Stimulated activated naive B cell treated with anti-CD40 and anti-IgM and Interleukin-4, amounts not matched to agents 10 μg/mL and 1 μg/mL and 100 μg/mL, for 72 hours (primary cell): ENCODE results near the gene ZNF577.

ENCODE experiments used
- ATAC-seq, 2 donors: fragments of 150-1000 bp; cut with Tn5 transposase; replicated peaks; 2 replicates each; pipeline ENCODE4 v1.10.0; 2021; ENCODE audit warnings: moderate library complexity in 1 of 2
- DNase-seq: peaks from one replicate; pipeline ENCODE4 v3.0.0; 2021
- H3K27ac Mint-ChIP-seq: one replicate; pipeline ENCODE4 v1.8.0; 2022; ENCODE audit warnings: mild to moderate bottlenecking, mixed read lengths
- H3K27me3 Mint-ChIP-seq, 2 donors: one replicate each; pipeline ENCODE4 v1.8.0; 2022; ENCODE audit warnings: mixed read lengths in 2 of 2
- H3K36me3 Mint-ChIP-seq, 2 donors: one replicate each; pipeline ENCODE4 v1.8.0; 2022; ENCODE audit warnings: mixed read lengths in 2 of 2, mild to moderate bottlenecking in 1 of 2
- H3K4me1 Mint-ChIP-seq, 2 donors: one replicate each; pipeline ENCODE4 v1.8.0; 2022; ENCODE audit warnings: mixed read lengths in 2 of 2, mild to moderate bottlenecking in 1 of 2
- H3K4me3 Mint-ChIP-seq, 2 donors: one replicate each; pipeline ENCODE4 v1.8.0; 2022; ENCODE audit warnings: mild to moderate bottlenecking in 2 of 2, mixed read lengths in 2 of 2, moderate library complexity in 1 of 2
- H3K9me3 Mint-ChIP-seq, 2 donors: one replicate each; pipeline ENCODE4 v1.8.0; 2022; ENCODE audit warnings: mixed read lengths in 2 of 2, mild to moderate bottlenecking in 1 of 2

Gene ZNF577

GRCh38 chr19:51822325-51822724 lies 65.4 kb downstream of the ZNF577 start:
- Mint-ChIP-seq H3K4me3 (no peak overlapping the region), H3K27ac (no peak overlapping the region), H3K27me3 (peaks cover 0 to 11% of the 10 kb centered on the region in 2 donors), H3K9me3 (peaks cover 17 to 36% of the 10 kb centered on the region in 2 donors), H3K4me1 (peaks cover 13 to 29% of the 10 kb centered on the region in 2 donors), H3K36me3 (peaks cover 3 to 8% of the 10 kb centered on the region in 2 donors)
- ATAC-seq (no peak), DNase-seq (no peak)

- Mint-ChIP-seq H3K4me1 (peaks cover 13 to 29% of the 10 kb centered on the region in 2 donors), H3K27me3 (peaks cover 0 to 11% of the 10 kb centered on the region in 2 donors), H3K36me3 (peaks cover 3 to 8% of the 10 kb centered on the region in 2 donors), H3K4me3 (no peak overlapping the region), H3K9me3 (peaks cover 17 to 33% of the 10 kb centered on the region in 2 donors), H3K27ac (no peak overlapping the region)
- DNase-seq (no peak), ATAC-seq (no peak)
Observed at GRCh38 chr19:51821921-51822320, 65.8 kb downstream of the ZNF577 start.

DNA sequence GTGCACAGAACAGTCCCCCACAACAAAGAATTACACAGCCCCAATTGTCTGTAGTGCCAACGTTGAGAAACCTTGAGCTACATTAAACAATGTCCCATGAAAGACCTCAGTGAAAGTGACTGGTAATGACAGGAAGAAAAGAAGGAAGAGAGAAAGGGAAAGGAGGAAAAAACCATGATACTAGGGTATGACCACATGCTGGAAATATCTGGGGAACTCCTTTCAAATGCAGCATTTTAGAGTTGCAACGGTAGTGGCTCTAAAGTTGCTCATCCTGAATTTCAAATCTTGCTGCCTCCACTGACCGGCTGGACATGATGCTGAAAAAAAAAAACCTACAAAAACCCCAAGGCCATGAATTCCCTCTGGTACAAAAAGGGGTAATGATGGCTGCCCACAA lies 66.3 kb downstream of the ZNF577 start:
- Mint-ChIP-seq H3K4me1 (peaks cover 13 to 29% of the 10 kb centered on the region in 2 donors), H3K27me3 (peaks cover 0 to 11% of the 10 kb centered on the region in 2 donors), H3K36me3 (peaks cover 3 to 8% of the 10 kb centered on the region in 2 donors), H3K4me3 (no peak overlapping the region), H3K27ac (no peak overlapping the region), H3K9me3 (peaks cover 15 to 29% of the 10 kb centered on the region in 2 donors)
- ATAC-seq: no peak
- no peak for DNase-seq
